Heart right ventricle (tissue), 16 donors: Measurements from ENCODE around the gene PPFIA2. TPM values are rescaled to one million over a fixed set of nuclear protein-coding genes. Genes with fewer than 3 reads are reported as not detected.

Experiments
- ATAC-seq, 8 donors: fragments of 200-7000 bp; cut with Tn5 transposase; one replicate each; pipeline ENCODE4 v1.9.1; 2020; ENCODE audit warnings: mild to moderate bottlenecking in 8 of 8, moderate library complexity in 8 of 8, moderate number of reproducible peaks in 1 of 8
- DNase-seq, 2 donors: peaks; one replicate each; pipeline ENCODE4 v3.0.0-alpha.2; 2020
- H3K27ac ChIP-seq, 10 donors: fragments of 200-600 bp; sonication (generic) in 2 of 10; one replicate each; pipeline versions ENCODE4 v1.5.0 to v1.8.0; 2020 to 2022; ENCODE audit warnings: mild to moderate bottlenecking in 3 of 10
- H3K27me3 ChIP-seq, 7 donors: fragments of 200-600 bp; one replicate each; pipeline ENCODE4 v1.8.0; 2021 to 2022; ENCODE audit warnings: mild to moderate bottlenecking in 2 of 7
- H3K36me3 ChIP-seq, 9 donors: fragments of 200-600 bp; sonication (generic) in 1 of 9; one replicate each; pipeline versions ENCODE4 v1.5.0 to v1.8.0; 2020 to 2022; ENCODE audit warnings: mild to moderate bottlenecking in 2 of 9
- H3K4me1 ChIP-seq, 9 donors: fragments of 200-600 bp; sonication (generic) in 1 of 9; one replicate each; pipeline versions ENCODE4 v1.5.0 to v1.8.0; 2020 to 2022; ENCODE audit warnings: mild to moderate bottlenecking in 4 of 9
- H3K4me3 ChIP-seq, 10 donors: fragments of 200-600 bp; sonication (generic) in 2 of 10; one replicate each; pipeline versions ENCODE4 v1.5.0 to v1.8.0; 2020 to 2022; ENCODE audit warnings: mild to moderate bottlenecking in 7 of 10, moderate library complexity in 2 of 10
- H3K9me3 ChIP-seq, 11 donors: fragments of 200-600 bp in 10 of 11; sonication (generic) in 2 of 11; one replicate each; pipeline versions ENCODE4 v1.5.0 to v1.8.0; 2013 to 2022; ENCODE audit warnings: mild to moderate bottlenecking in 2 of 11, control low read depth in 1 of 11, moderate library complexity in 1 of 11
- CTCF ChIP-seq, 9 donors: fragments of 200-600 bp; sonication (generic) in 2 of 9; IDR thresholded peaks; one replicate each; pipeline versions ENCODE4 v1.5.0 to v1.8.0; 2021 to 2022; ENCODE audit warnings: antibody characterized with exemption in 9 of 9, mild to moderate bottlenecking in 5 of 9, moderate library complexity in 1 of 9
- WGBS, 2 donors: extraction: QIAGEN DNeasy Blood & Tissue Kit; methylation state at CpG; one replicate each; pipeline ENCODE4 v1.1.7; 2013; ENCODE audit warnings: inconsistent platforms in 1 of 2; 5-methylcytosine and 5-hydroxymethylcytosine counted together
- intact Hi-C, 10 donors: fragments of 100-400 bp; cut with DNase I; formaldehyde crosslinking; loops; one replicate each; pipeline versions ENCODE4 v1.11.1 to v1.14.2; 2022
- polyA plus RNA-seq, 2 donors: library from polyadenylated mRNA; stranded (reverse); fragments of 200-250 nt; gene quantifications; one replicate each; pipeline ENCODE4 v1.2.3, GENCODE V29; 2013
- total RNA-seq, 10 donors: library from RNA; stranded (reverse); fragmentation: NEBNext Ultra II Directional in 3 of 10; extraction: Animal tissue kit (Norgen Biotek cat#: 25700) in 3 of 10; gene quantifications; one replicate each; pipeline versions ENCODE4 v1.2.1 to v1.2.4, GENCODE V29; 2021 to 2023
- donor health status: Arrhythmogenic right ventricular cardiomyopathy.
- donor health status: ischemic (EF 13 %, LVEDD 7.1; RV severe dilation, severe dysfunction).
- donor health status: healthy with polysubstance abuse.
- donor health status: DM: no; HTN: yes; CAD: no.
- donor health status: DM: no; HTN: no; CAD: no.
- donor health status: ischemic (EF 25% LVEDD 6.9; RV normal size, moderate dysfunction).
- donor health status: ischemic (EF 25% LVEDD 5.7; RV mildly dilated, moderate dysfunction).
- donor health status: healthy.
- donor health status: DM: yes; HTN: yes; CAD: no.
- donor health status: Ischemic cardiomyopathy.
- donor health status: ischemic (EF 35%, LVEDD 5.7; RV mildly dilated, moderate dysfunction).
- donor health status: nonischemic (EF 11% LVEDD 7.7; RV severe dilation, severe dysfunction).
- donor health status: DM: yes; HTN: yes; CAD: no.
- donor health status: PGD.
- donor health status: ischemic (EF 29% LVEDD 5.4; RV normal size, mild dysfunction).
- donor health status: nonischemic (EF 23%, LVEDD 6.1; RV moderate dilation, normal function).

PPFIA2 gene
- total and polyA plus RNA-seq, 12 donors = 0.15 to 1.3 (median 0.52) TPM; not detected in 1

GRCh38 chr12:81517296-81517695, 241.9 kb downstream of the PPFIA2 start:
- 27 to 48% methylated on average over 6 of the region's 6 CpGs for WGBS, 2 donors
- Histone ChIP-seq H3K27me3 (no peaks in the 10 kb centered on the region), H3K9me3 (peaks cover 0 to 7% (median 0%) of the 10 kb centered on the region in 11 donors), H3K4me3 (no peak overlapping the region), H3K4me1 (peaks cover 0 to 3% (median 0%) of the 10 kb centered on the region in 9 donors), H3K27ac (no peak overlapping the region), H3K36me3 (no peaks in the 10 kb centered on the region)
- ATAC-seq (peak in 1 of 8 donors; percentile 64), DNase-seq (no peak)
- no peak for TF ChIP-seq CTCF (IDR thresholded peaks at IDR 0.05)
- intact Hi-C loops = no loop called here

DNA sequence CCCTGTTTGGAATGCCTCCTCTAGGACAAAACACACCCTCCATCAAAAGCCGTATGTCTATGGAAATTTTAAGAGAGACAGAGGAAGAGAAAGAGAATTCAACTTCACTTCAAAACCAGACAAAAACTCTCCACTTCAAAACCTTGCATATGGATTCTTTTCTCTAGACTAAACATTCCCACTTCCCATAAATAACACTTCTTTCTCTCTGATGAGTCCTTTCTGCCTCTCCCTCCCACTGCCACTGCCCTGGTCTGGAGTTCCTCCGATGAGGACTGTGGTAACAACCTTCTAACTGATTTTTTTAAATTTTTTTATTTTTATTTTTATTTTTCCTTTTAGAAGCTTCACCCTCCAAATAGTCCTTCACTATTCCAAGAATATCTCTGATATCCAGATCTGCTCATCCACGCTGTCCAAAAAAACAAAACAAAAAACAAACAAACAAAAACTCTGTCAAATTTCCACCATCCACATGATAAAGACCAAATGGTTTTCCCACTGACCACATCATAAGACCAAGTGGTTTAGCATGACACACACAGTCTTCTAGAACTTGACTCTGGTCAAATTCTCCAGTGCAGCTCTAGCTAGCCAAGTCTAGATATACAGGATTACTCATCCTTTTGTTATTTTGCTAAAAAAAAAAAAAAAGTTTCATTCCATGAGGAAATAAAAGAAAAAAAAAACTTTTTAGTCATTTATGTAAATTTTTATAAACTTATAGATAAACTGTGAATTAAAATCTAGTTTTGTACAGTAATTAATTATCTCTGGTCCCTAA, 256.0 kb downstream of the PPFIA2 start:
- Histone ChIP-seq H3K4me1 (peaks cover 0 to 4% (median 0%) of the 10 kb centered on the region in 9 donors), H3K9me3 (peaks cover 0 to 10% (median 0%) of the 10 kb centered on the region in 11 donors), H3K27me3 (no peaks in the 10 kb centered on the region), H3K27ac (peak overlapping the region in 1 of 10 donors; percentile 31), H3K36me3 (no peaks in the 10 kb centered on the region), H3K4me3 (no peak overlapping the region)
- TF ChIP-seq CTCF (IDR thresholded peaks at IDR 0.05) = no peak
- DNase-seq (no peak), ATAC-seq (no peak)
- intact Hi-C loops = no loop called here
- 49 to 77% methylated on average over 3 of the region's 3 CpGs for WGBS, 2 donors

DNA sequence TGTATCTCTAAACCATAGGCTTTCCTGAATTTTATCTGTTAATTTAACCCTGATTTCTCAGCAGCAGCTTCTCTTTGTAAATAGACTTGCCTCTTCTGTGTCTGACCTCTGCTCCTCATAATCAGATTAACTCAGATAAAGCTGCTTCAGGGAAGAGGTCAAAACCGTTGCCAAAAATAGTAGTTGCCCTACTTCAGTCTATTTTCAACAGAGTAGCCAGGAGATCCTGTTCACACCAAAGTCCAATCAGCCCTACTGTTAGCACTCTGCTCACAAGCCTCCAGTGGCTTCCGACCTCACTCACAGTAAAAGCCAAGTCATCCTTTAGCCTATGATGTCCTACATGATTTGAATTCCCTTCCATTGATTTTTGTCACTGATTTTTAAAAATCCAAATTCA, 258.4 kb downstream of the PPFIA2 start:
- ATAC-seq = peak in 3 of 8 donors; percentile 40 to 50 (median 42)
- WGBS, 2 donors = 31 to 32% methylated on average over 2 of the region's 2 CpGs
- TF ChIP-seq CTCF (IDR thresholded peaks at IDR 0.05) = no peak
- Histone ChIP-seq H3K27me3 (no peaks in the 10 kb centered on the region), H3K4me1 (peaks cover 0 to 4% (median 0%) of the 10 kb centered on the region in 9 donors), H3K27ac (no peak overlapping the region), H3K4me3 (no peak overlapping the region), H3K9me3 (peaks cover 0 to 10% (median 0%) of the 10 kb centered on the region in 11 donors), H3K36me3 (no peaks in the 10 kb centered on the region)
- no peak for DNase-seq
- intact Hi-C loops = no loop called here

DNA sequence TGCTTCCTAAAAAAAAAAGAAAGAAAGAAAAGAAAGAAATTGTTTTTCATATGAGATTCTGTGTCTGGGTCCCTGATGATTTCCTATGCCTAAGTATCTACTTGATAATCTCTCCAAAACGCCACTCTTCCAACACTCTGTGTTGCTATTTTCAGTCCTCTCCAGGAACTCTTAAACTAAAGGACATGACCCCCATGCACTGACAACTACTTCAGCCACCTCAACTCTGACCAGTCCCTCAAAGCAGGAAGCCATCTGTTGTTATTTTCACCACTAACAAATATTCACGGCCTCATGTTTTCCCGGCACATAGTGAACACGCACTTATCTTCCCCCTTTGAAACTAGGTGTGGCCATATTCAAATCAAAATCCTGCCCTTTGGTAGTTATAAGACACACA, 259.3 kb downstream of the PPFIA2 start:
- no peak overlapping the region for H3K4me3 ChIP-seq
- H3K4me1 ChIP-seq = peaks cover 0 to 4% (median 0%) of the 10 kb centered on the region in 9 donors
- TF ChIP-seq CTCF (IDR thresholded peaks at IDR 0.05) = no peak
- DNase-seq (no peak), ATAC-seq (peak in 5 of 8 donors; percentile 42 to 95 (median 70))
- peaks cover 0 to 9% (median 0%) of the 10 kb centered on the region in 11 donors for H3K9me3 ChIP-seq
- H3K27ac ChIP-seq = peak overlapping the region in 3 of 10 donors; percentile 4 to 52 (median 33)
- no peaks in the 10 kb centered on the region for H3K36me3 ChIP-seq
- intact Hi-C loops = no loop called here
- WGBS, 2 donors = 19 to 21% methylated on average over 4 of the region's 4 CpGs
- H3K27me3 ChIP-seq = no peaks in the 10 kb centered on the region
